CD4-positive, alpha-beta T cell treated with Interferon alpha-2 for 1 hour (primary cell): Measurements from ENCODE around the gene ATP9B.
A peak's percentile ranks its signal among the peaks of the same experiment; 100 is the strongest.

Experiments used
- DNase-seq, 2 donors: peaks; one replicate each; pipeline ENCODE4 v3.0.0-alpha.2; 2020 to 2022

Gene ATP9B

DNA sequence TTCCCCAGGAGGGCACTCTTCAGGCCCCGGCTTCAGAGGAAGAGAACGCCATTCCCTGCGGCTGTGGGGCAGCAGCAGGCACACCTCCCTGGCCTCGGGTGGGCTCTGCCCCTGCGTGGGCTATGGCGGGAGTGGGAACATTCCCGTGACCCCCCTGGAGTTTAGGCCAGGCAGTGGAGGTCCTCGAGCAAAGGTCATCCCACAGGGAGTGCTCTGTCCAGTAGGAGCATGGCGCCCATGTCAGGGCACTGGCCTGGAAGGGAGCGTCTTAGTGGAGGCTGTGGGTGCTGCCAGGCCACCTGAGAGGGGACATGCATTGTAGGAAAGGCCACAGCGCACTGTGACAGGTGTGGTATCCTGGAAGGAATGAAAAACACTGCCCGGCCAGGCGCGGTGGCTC, 317.4 kb downstream of the ATP9B start:
- no peak for DNase-seq

DNA sequence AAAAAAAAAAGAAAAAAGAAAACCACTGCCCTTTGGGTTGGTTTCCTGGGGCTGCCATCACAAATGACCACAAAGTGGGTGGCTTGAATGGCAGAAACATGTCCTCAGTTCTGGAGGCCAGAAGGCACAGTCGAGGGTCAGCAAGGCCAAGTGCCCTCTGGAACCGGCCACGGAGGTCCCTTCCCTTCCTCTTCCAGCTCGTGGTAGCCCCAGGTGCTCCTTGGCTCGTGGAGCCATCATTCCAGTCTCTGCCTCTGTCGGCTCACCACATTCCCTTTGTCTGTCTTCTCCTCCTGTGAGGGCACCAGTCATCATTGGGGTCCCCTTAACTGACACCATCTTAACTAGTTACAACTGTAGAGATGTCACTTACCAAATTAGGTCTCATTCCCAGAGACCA, 318.0 kb downstream of the ATP9B start:
- DNase-seq: no peak

DNA sequence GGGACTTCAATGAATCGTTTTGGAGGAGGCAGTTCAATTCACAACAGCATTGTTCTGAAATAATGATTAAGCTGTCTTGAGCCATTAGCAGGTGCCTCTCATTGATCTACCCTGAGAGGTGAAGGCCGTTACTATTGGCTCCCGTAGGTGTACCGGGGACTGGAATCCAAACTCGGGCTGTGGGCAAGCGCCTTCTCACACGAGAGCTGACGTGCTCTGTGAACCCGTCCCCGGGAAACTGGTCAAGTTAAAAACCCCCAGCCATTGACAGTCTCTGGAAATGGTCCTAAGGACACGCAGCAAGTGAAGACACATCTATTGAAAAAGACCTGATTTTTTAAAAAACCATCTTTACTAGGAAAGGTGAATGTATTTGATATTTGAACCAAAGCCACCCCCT, 318.4 kb downstream of the ATP9B start:
- DNase-seq: no peak

DNA sequence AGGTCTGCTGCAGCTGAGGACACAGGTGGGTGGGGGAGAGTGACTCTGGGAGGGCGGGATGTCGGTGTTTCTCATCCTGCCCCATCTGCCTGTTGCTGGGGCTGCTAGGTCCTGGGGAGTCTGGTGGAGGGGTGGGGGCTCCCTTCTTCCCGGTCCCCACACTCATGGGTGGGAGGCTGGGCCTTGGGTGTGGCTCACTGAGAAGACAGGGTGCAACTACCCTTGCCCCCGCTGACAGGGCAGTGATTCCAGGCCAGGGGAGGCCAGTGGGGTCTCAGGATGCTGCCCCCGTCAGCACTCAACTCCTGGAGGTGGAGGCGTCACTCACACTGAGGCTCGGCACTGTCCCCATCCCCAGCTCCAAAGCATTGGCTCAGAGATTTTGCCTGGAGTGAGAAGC, 318.8 kb downstream of the ATP9B start:
- DNase-seq: no peak

DNA sequence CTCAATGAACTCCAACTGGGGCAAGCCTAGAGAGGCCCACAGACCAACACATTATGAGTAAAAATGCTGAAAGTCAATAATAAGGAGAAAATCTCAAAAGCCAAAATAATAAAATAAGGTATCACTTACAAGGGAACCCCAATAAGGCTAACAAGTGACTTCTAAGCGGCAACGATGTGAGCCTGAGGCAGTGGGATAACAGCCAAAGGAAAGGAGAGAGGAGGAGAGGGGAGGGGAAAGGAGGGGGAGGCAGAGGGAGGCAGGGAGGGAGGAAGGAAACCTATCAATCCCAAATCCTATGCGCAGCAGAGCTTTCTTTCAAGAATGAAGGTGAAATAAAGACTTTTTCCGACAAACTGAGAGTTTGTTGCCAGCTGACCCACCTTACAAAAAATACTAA, 320.5 kb downstream of the ATP9B start:
- no peak for DNase-seq

DNA sequence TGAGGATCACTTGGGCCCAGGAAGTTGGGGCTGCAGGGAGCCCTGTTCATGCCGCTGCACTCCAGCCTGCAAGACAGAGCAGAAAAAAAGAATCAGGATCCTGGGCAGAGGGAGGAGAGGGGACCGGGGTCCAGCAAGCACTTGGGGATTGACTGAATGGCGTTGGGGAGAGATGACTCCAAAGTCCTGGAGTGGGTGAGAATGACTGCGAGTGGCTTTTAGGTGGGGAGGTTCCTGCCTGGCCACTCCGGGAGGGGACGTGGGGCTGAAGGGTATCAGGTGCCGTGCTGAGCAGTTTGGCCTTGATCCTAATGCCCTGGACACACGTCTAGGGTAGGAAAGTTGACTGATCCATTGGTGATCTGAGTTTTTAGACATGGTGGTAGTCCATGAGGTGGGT, 323.0 kb downstream of the ATP9B start:
- no peak for DNase-seq

DNA sequence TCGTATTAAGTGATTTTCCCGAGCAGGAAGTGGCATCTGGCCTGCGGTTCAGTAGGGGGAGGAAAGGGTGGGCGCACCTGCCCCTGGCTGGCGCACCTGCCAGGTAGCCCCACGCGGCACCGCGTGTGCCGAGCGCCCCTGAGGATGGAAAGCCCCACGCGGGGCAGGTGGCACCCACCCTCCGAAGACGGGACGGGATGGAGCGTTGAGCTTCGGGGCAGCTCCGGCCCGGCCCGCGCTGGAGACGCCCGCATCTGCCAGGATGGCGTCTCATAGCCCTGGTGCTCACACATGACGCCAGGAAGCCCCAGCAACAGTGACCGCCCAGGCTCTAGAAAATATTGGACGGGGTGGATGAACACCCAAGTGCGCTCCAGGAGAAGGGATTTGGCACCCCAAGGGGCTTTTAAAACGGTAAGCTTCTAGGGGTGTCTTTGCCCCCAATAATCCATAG, 324.0 kb downstream of the ATP9B start:
- peak; percentile 28 to 41 for DNase-seq

DNA sequence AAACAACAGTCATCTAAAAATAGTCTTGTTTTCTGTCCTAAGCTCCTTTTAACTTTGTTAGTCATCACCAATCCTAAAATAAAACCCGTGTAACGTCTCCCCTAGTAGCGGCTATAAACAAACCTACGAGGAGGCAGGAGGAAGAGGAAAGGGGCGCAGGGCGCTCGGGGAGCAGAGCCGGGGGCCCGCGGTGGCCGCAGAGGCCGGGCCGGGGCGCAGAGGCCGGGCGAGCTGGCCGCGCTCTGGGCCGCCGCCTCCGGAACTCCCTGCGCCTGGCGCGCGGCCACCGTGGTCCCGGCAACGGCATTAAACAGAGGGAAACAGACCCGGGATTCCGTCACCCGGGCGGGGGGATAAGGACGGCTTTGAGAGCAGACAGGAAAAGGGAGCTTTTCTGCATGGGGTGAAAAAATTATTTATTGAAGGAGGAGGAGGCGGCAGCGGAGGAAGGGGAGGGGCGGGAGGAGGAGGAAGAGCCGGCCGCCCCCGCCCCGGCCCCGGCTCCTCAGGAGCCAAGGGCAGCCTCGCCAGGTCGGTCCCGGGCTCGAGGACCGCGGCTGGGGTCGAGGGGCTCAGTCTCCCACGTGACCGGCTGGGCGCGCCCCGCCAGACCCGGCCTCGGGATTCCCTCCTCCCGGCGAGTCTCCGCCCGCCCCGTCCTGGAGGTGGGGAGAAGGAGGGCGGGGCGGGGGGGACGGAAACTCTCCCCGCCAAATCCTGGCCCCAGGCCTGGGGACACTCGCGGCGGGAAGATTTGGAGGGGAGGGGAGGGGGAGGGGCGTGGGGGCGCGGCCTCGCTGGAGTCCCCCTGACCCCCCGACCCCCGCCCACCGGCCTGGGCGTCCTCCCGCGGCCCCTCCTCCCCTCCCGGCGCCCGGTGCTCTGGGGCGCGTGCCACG, 324.7 kb downstream of the ATP9B start:
- DNase-seq: peak; percentile 60 to 70

DNA sequence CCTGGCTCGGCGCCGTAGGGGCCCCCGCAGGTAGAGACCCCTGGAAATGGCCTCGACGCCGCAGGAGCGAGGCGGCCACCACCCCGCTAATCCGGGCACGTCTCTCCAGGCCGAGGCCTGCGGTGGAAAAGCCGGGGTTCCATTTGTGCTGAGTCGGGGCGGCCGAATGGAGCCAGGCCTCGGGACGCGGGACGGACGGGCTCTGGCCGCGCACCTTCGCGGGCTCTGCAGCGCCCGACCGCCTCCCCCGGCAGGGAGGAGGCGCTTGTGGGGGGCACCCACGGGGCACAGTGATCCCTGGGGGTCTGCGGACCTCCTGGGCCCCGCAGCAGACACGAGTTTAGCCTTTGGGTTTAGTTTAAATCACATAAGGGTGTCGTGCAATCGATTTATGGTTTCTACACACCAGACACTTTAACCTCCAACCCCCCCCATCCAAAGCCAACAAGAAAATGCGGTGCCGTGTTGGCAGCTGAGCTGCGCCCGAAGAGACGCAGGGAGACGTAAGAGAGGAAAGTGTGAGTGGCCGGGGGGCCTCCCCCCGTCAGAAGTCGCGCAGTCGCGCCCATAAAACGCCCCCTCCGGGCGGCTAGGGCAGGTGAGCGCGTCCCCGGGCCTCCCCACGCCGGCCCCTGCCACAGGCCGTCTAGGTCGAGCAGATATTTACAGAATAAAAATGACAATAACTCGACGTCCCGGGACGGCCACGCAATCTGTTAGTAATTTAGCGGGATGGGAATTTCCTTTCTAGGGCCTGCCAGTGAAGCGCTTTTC, 325.5 kb downstream of the ATP9B start:
- DNase-seq: peak; percentile 45 to 56

DNA sequence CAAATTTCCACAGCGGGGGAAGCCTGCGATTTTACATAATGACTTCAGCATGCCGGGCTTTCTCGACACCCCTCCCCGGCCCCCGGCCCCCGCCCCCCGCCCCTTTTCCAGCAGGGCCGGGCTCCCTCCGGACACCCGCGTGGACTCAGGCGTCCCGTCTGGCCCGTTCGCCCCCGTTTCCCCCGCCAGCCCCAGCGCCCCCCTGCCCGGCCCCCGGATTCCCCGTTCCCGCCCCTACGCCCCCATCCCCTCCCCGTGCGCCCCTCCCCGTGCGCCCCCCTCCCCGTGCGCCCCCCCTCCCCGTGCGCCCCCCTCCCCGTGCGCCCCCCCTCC, 326.1 kb downstream of the ATP9B start:
- DNase-seq: no peak

DNA sequence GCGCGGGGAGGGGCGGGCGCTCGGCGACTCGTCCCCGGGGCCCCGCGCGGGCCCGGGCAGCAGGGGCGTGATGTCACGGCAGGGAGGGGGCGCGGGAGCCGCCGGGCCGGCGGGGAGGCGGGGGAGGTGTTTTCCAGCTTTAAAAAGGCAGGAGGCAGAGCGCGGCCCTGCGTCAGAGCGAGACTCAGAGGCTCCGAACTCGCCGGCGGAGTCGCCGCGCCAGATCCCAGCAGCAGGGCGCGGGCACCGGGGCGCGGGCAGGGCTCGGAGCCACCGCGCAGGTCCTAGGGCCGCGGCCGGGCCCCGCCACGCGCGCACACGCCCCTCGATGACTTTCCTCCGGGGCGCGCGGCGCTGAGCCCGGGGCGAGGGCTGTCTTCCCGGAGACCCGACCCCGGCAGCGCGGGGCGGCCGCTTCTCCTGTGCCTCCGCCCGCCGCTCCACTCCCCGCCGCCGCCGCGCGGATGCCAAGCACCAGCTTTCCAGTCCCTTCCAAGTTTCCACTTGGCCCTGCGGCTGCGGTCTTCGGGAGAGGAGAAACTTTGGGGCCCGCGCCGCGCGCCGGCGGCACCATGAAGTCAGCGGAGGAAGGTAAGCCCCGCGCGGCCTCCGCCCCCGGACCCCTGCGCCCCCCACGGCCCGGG, 326.7 kb downstream of the ATP9B start, which contains the start of gene NFATC1:
TSS of gene NFATC1 (plus strand) at position 170 of the 644 bp plus-strand sequence. CDS start at position 465, 295 bp downstream.
- peak; percentile 82 to 84 for DNase-seq

DNA sequence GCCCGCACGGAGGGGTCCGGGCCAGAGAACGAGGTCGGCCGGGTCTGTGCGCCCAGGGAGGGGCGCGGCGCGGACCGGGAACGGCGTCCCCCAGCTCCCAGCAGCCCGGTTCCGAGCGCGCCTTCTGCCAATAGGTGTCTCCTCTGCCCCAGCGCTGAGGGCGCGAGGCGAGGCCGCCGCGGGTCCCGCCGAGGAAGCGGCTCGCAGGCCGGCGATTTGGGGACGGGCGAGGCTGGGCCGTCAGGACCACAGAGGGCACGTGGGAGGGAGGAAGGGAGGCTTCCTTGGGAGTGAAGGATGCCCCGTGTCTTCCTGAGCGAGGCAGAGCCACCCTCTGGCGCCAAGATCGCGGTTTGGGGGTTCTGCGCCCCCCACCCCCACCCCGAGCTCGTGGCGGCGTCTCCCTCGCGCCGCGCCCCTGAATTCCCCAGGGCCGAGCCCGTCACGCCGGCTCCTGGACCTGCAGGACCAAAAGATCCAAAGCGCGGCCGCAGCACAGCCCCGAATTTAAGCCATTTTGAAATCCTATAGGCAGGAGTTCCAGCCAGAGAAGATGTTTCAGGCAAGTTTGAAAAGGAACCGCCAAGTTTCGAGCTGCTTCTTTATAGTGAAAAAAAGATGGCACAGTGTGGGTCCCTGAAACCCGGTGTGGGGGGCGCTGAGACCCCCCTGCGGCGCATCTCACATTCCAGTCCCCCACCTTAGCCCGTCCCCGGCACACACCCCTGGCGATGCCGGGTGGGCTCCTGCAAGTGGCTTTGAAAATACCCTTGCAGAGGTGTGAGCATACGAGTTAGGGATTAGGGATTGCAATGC, 327.4 kb downstream of the ATP9B start:
- DNase-seq: peak in 1 of 2 donors; percentile 52

DNA sequence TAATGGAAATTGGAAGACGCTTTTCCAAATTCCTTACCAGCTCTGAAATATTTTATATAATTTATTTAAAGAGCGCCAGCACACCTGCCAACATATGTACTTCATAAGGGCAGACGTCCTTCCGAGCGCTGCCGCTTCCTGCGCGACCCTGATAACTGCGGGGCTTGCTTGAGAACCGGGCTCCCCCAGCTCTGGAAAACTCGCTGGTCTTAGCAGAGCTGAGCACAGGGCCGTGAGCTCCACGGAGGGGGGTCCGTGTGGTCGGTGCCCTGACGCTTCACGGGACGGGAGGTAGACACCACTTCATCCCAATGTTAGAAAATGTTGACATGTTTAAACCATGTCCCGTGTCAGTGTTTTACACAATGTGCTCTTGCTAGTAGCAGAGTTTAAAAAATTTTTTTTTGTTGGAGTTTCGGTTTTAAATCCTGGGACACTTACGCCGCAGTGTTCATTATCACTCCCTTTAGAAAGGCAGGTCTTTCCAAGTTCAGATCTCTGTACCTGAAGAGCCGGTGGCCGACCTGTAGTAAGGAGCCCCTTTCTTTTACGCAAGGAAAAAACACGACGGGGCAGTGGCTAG, 328.1 kb downstream of the ATP9B start:
- no peak for DNase-seq

DNA sequence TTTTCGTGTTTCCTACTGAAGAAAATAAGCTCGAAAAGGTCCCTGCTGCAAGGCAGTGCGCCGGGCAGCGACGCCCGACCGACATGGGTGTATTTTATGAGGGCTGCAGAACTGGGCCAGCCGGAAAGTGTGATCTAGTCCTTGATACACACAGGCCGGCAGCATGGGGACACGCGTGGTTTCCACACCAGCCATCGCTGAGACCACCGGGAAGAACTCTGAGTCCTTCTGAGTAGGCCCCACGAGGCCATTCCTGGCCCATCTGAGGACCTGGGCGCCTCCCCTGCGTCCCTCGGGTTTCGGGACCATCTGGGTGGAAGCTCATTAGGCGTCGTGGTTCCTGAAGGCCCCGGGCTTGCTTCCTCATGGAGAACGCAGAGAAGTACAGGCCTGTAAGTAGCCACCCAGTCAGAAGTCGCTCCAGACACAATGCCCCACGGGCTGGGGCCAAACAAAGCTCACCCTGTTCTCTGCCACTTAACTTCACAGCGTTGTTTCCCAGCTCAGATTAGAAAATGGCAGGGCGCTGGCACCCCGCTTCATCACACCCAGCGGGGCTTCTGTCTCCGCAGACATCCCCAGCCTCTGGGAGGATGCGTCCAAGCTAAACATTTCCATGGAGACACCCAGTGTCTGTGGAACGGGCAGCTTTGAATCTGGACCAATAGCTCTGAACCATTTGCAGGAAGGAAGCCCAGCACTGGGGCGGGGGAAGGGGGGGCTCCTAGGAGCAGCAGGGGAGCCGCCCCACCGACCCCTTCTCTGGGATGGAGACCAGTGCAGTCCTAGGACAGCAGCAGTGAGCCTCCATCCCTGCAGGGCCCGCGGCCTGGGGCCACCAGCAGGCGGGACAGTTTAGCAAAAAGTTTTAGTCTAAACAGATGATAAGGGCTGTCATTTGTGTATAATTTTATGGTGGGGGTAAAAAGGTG, 328.9 kb downstream of the ATP9B start:
- DNase-seq: no peak

DNA sequence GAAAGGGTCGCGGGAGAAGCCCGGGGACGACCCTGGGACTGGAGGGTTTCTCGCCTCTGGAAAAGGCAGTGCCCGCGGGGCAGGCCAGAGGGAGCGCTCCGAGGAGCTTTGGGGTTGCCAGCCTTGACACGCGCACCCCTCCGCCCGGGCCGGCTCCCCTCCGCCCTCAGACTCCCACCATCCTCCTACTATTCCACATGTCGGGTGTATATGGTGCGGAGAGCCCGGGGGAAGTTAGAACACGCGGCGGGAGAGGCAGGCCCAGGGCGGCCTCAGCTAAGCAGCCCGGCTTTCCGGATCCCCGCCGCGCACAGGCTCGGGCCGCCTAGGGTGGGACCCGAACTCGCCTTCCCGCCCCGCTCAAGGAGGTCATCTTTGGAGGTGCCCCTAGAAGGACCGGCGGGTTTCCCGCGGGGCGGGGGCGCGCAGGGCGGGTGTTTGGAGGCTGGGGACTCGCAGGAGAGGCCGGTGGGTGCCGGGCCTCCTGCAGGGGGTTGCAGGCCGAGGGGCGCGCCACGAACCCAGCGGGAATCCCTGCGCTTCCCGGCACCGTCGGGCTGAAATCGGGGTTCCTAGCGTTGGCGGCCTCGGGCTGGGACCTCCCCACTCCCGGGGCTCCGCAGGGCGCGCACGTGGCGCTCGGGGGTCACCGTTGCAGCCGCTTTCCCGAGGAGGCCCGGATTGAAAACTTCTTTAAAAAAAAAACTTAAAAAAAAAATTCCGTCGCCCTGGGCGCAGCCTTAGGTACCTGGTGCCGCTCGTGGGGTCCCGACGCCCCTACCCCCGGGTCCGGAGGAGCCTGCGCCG, 330.3 kb downstream of the ATP9B start:
- peak in 1 of 2 donors; percentile 40 for DNase-seq

DNA sequence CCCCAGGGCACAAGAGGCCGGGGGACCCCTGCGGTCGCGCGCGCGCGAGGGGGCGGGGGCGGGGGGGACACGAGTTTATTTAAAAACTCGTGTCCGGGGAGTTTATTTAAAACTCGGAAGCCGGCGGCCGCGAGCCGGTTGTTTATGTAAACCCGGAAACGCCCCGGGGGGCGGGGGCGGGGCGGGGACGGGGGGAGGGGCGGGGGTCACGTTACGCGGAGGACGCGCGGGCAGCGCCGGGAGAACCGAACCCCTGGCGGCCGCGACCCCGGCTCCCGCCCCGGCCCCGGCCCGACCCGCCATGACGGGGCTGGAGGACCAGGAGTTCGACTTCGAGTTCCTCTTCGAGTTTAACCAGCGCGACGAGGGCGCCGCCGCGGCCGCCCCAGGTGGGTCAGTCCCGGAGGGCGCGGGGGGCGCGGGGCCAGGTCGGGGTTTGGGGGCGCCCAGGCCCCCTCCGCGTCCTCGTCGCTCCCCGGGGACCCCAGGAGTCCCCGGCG, 330.9 kb downstream of the ATP9B start:
- DNase-seq: peak; percentile 67 to 80

DNA sequence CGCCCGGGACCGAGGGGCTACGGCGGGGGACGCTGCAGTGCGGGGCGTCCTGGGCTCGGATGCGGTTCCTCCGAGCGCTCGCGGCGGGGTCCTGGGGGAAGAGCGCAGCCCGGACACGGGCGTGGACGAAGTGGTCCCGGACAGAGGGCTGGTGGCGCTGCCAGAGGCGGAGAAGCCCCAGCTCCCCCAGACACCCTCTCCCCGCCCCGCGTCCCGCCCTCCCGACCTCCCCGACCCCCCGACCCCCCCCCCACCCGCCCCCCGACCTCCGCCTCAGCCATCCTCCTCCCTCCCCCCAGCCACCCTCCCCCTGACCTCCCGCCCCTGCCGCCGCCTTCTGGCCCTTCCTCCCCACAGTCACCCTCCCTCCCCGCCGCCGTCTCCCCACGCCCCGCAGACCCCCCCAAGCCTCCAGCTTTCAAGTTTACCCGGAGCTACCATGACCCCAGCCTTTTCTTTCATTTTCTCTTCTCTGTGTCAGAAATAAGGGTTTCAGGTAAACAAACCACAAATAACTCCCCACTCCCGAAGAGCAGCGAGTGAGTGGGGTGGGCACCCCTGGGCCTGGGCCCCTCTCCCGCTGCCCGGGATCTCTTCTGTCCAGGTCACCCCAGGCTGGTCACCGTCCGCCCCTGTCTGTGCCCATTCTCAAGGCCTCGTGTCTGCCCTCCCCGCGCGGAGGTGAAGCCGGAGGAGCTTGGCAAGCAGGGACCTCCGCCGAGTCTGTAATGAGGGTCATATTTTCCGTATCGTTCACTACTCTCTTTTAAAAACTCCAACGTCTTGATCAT, 331.6 kb downstream of the ATP9B start:
- DNase-seq: peak; percentile 69 to 82

DNA sequence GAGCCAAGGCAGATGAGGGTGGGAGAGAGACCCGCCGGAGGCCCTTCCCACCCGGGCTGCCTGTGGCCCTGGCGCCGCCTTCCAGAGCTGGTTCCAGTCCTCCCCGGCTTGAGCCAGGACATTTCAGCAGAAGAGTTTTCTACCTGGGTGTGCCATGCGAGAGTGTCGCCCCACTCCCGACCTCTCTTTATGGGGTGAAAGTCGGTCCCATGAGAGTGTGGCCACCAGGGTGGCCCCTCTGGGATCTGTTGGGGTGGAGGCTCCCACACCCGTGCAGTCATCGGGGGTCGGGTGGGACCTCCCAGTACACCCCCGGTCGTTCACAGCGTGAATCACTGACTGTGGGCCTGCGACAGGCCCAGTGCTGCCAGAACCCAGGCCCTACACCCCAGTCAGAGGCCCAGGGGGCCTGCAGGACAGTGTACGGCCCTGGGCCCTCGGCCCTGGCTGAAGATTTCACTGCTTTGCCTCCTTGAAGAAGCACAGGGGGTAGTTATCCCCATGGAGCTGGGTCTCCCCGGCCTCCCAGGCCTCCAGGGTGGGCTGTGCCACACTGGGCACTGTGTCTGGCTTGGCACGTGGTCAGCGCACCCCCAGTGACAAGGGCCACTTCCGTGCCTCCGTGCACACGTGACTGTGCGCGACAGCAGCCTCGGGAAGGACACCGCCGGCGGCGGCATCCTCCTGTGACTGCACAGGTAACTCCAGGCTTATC, 332.5 kb downstream of the ATP9B start:
- peak in 1 of 2 donors; percentile 40 for DNase-seq
